GM21526 (cell line): Measurements from ENCODE around the gene STXBP5.

Experiments used
- ATAC-seq: cut with Tn5 transposase; IDR thresholded peaks from one replicate; pipeline ENCODE4 v1.9.1; 2021; ENCODE audit warnings: moderate library complexity; ENCODE audit not compliant: unreplicated experiment, low FRiP score

The STXBP5 gene

GRCh38 chr6:147207837-147208754, 3.9 kb downstream of the STXBP5 start:
- ATAC-seq: no peak

GRCh38 chr6:147209762-147210449, 5.7 kb downstream of the STXBP5 start:
- no peak for ATAC-seq

- no peak for ATAC-seq
These were observed 7.1 kb downstream of the STXBP5 start for GRCh38 chr6:147211349-147211748.

- ATAC-seq: no peak
These were observed 7.6 kb downstream of the STXBP5 start for GRCh38 chr6:147211831-147212230.

GRCh38 chr6:147212622-147213021, 8.4 kb downstream of the STXBP5 start:
- ATAC-seq: no peak

DNA sequence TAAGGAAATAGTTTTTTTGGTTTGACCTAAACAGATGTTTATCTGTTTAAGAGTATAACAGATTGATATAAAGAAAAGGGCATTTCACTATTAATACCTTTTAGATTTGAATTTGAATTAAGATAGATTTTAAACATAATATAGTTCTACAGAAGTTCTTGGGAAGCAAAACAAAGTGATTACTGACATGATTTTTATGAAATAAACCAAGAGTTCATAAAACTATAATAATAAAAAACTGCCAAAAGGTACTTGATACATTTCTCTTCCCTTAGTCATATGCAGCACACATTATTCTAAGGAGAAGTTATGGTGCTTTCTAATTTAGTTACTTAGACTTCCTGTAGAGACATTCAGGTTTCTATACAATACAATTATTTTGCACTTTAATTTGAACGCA, 9.6 kb downstream of the STXBP5 start:
- ATAC-seq: no peak

- ATAC-seq: no peak
These were observed 10.3 kb downstream of the STXBP5 start for GRCh38 chr6:147214248-147215227.

GRCh38 chr6:147216915-147217314, 12.7 kb downstream of the STXBP5 start:
- no peak for ATAC-seq

- no peak for ATAC-seq
These were observed 13.7 kb downstream of the STXBP5 start for GRCh38 chr6:147217840-147218404.

GRCh38 chr6:147218797-147219196, 14.6 kb downstream of the STXBP5 start:
- no peak for ATAC-seq

DNA sequence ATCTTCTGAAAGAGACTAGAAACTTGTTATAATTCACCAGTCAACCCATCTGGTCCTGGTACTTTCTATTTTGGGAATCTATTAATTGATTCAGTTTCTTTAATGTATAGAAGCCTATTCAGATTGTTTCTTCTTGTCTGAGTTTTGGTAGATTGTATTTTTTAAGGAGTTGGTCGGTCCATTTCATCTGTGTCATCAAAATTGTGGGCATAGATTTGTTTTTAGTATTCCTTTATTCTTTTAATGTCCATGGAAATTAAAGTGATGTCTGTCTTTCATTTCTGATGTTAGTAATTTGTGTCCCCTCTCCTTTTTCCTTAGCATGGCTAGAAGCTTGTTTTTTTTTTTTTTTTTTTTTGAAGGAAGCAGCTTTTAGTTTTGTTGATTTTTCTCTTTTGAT, 15.2 kb downstream of the STXBP5 start:
- no peak for ATAC-seq

DNA sequence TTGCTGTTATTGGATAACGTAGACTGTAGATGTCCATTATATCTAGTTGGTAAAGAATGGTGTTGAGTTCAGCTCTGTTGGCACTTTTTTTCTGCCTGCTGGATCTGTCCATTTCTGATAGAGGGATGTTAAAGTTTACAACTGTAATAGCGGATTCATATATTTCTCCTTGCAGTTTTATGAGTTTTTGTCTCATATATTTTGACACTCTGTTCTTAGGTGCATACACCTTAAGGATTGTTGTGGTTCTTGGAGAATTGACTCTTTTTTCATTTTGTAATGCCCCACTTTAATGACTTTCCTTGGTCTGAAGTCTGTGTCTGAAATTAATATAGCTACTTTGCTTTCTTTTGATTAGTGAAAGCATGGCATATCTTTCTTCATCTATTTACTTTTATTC, 16.1 kb downstream of the STXBP5 start:
- ATAC-seq: no peak

- ATAC-seq: no peak
These were observed 17.5 kb downstream of the STXBP5 start for GRCh38 chr6:147221739-147222138.

GRCh38 chr6:147222160-147222838, 18.1 kb downstream of the STXBP5 start:
- no peak for ATAC-seq

DNA sequence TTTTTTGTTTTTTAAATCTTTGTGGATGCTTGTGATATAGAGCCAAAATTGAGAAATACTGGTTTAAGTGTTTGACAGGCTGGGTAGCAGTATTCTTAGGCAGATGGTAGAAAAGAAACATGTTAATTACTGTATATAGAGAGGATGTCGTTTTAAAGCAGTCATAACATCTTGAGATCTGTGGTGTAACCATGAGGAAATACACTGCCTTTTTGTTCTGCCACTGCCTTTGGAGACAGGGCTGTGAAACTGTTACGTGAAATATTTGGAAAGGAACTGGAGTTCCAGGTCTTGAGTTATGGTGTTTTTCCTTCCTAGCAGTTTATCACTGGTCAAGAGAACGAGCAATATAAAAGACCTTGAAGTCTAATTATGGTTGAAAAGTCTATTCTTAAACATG, 19.5 kb downstream of the STXBP5 start:
- no peak for ATAC-seq

DNA sequence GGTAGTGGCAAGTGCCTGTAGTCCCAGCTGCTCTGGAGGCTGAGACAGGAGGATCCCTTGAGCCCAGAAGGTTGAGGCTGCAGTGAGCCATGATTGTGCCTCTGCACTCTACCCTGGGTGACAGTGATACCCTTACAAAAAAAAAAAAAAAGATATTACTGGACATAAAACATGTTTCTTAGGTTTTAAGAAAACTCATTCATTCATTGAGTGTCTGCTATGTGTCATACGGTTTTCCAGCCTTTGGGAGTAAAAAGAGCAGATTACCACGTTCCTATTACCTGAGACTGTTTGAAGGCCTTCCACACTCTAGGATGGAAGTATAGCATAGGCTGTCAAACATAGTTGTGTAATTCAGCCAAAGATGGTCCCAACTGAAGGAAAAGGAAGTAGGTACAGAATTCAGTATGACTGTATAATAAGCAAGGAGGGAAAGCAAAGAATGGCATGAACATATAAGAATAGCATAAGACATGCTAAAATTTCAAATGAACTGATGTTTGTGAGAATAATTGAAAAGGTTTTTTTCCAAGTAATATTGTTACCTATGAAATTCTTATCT, 22.0 kb downstream of the STXBP5 start:
- no peak for ATAC-seq

GRCh38 chr6:147226877-147227276, 22.7 kb downstream of the STXBP5 start:
- no peak for ATAC-seq

- no peak for ATAC-seq
These were observed 23.6 kb downstream of the STXBP5 start for GRCh38 chr6:147227770-147228320.

- ATAC-seq: no peak
These were observed 27.4 kb downstream of the STXBP5 start for GRCh38 chr6:147231589-147231988.
